K562 (cell line): ENCODE measurements around the gene SLC37A3. TPM values are rescaled to one million over a fixed set of nuclear protein-coding genes. Genes with fewer than 3 reads are reported as not detected.
A peak's percentile ranks its signal among the peaks of the same experiment; 100 is the strongest.

Experiments used
- ATAC-seq: fragments of 200-7000 bp; cut with Tn5 transposase; 3 replicates; pipeline ENCODE4 v1.9.1; 2020; ENCODE audit warnings: moderate library complexity
- BruUV-seq: library from RNA; stranded (reverse); fragments of 400-500 nt; replicated peaks from 2 replicates; lab custom pipeline; 2021; lab: Mats Ljungman, UMichigan
- CTCF ChIA-PET: fragments of 300-600 bp; formaldehyde crosslinking; extraction: SDS; loops from one replicate; lab custom pipeline; 2021; ENCODE audit warnings: low intra/inter-chr PET ratio; lab: Yijun Ruan, JAX
- POLR2A ChIA-PET: fragments of 300-600, 350-650 bp; sonication (Branson Sonifier 250); formaldehyde crosslinking; extraction: SDS; loops from one replicate; lab custom pipeline; 2021; ENCODE audit warnings: antibody characterized with exemption, inconsistent platforms; lab: Yijun Ruan, JAX
- DNase-seq, 4 experiments: peaks; one replicate each; pipeline versions ENCODE4 v3.0.0 to v3.0.0-alpha.2; 2011 to 2018; ENCODE audit warnings: low spot score in 3 of 4, mixed read lengths in 3 of 4; ENCODE audit errors: extremely low read depth in 1 of 4
- FAIRE-seq: peaks from 2 replicates; lab custom pipeline; 2011; peaks lifted over from hg19 to GRCh38; lab: Jason Lieb, UNC
- H2AFZ ChIP-seq: 2 replicates; pipeline ENCODE4 v1.6.0; 2011; ENCODE audit warnings: low read depth, low read length, control low read depth, inconsistent platforms
- H3K27ac ChIP-seq: fragments of 200-600 bp; 3 replicates; pipeline ENCODE4 v1.8.0; 2011; ENCODE audit warnings: low read depth, mild to moderate bottlenecking, control low read depth, inconsistent platforms, low read length, moderate library complexity, mixed read lengths; ENCODE audit errors: extremely low read depth
- H3K27me3 ChIP-seq, 2 experiments: fragments of 300-600 bp in 1 of 2; 2 replicates in 1 of 2; 3 replicates in 1 of 2; pipeline versions ENCODE4 v1.6.0 to v1.8.0; 2011; ENCODE audit warnings: inconsistent platforms in 2 of 2, low read length in 2 of 2, mild to moderate bottlenecking in 1 of 2, mixed read lengths in 1 of 2, moderate library complexity in 1 of 2; ENCODE audit not compliant: control insufficient read depth in 2 of 2, insufficient read depth in 2 of 2
- H3K36me3 ChIP-seq: fragments of 300-600 bp; 3 replicates; pipeline ENCODE4 v1.8.0; 2011; ENCODE audit warnings: mild to moderate bottlenecking, low read length, inconsistent platforms; ENCODE audit not compliant: control insufficient read depth, insufficient read depth
- H3K4me1 ChIP-seq, 2 experiments: fragments of 200-600 bp in 1 of 2; replicated peaks in 1 of 2; 2 replicates in 1 of 2; 3 replicates in 1 of 2; pipeline versions ENCODE4 v1.5.1 to v1.8.0; 2011; ENCODE audit warnings: inconsistent platforms in 2 of 2, low read length in 2 of 2, mild to moderate bottlenecking in 1 of 2, mixed read lengths in 1 of 2, moderate library complexity in 1 of 2; ENCODE audit not compliant: control insufficient read depth in 2 of 2, insufficient read depth in 2 of 2
- H3K4me2 ChIP-seq: 2 replicates; pipeline ENCODE4 v1.6.1; 2011; ENCODE audit warnings: low read length, control low read depth, inconsistent platforms, mixed read lengths; ENCODE audit not compliant: insufficient read depth
- H3K4me3 ChIP-seq: fragments of 200-600 bp; sonication (generic), shearing (Covaris generic); 2 replicates; pipeline ENCODE4 v1.5.1; 2016; ENCODE audit warnings: control low read depth, inconsistent platforms
- H3K79me2 ChIP-seq: fragments of 200-600 bp; 3 replicates; pipeline ENCODE4 v1.8.0; 2011; ENCODE audit warnings: low read length, inconsistent platforms; ENCODE audit not compliant: control insufficient read depth, insufficient read depth
- H3K9ac ChIP-seq, 2 experiments: 2 replicates each; pipeline versions ENCODE4 v1.6.0 to v1.6.1; 2011; ENCODE audit warnings: low read depth in 2 of 2, low read length in 2 of 2, control low read depth in 1 of 2, inconsistent platforms in 1 of 2, mild to moderate bottlenecking in 1 of 2, mixed read lengths in 1 of 2; ENCODE audit not compliant: insufficient read depth in 1 of 2
- H3K9me1 ChIP-seq: one replicate; pipeline ENCODE4 v1.6.0; 2011; ENCODE audit warnings: inconsistent platforms, mild to moderate bottlenecking, low read length, moderate library complexity; ENCODE audit not compliant: control insufficient read depth, insufficient read depth
- H3K9me3 ChIP-seq: replicated peaks from 2 replicates; pipeline ENCODE4 v1.5.1; 2011; ENCODE audit warnings: low read depth, low read length, inconsistent platforms; ENCODE audit not compliant: control insufficient read depth, insufficient read depth
- H4K20me1 ChIP-seq: replicated peaks from 2 replicates; pipeline ENCODE4 v1.6.1; 2011; ENCODE audit warnings: low read length, inconsistent platforms, mixed read lengths; ENCODE audit not compliant: control insufficient read depth, insufficient read depth
- PURB ChIP-seq: sonication (generic); formaldehyde crosslinking; IDR thresholded peaks from 2 replicates; pipeline ENCODE4 v1.9.0; 2021; ENCODE audit warnings: low read depth, mild to moderate bottlenecking, missing genetic modification reagents
- SREBF1 ChIP-seq: fragments of 150-350 bp; IDR thresholded peaks from 2 replicates; pipeline ENCODE4 v1.6.1; 2014; ENCODE audit warnings: antibody characterized with exemption, low read depth, low read length, borderline replicate concordance
- ZFP36 ChIP-seq: fragments of 150-350 bp; IDR thresholded peaks from 2 replicates; pipeline ENCODE4 v1.6.1; 2018; ENCODE audit warnings: low read length, low read depth; ENCODE audit not compliant: partially characterized antibody
- ZNF384 ChIP-seq: IDR thresholded peaks from 2 replicates; pipeline ENCODE4 v1.6.1; 2012; ENCODE audit warnings: low read depth, low read length, improper control_type of control experiment
- WGBS: fragments of 100-300 bp; shearing (Covaris generic); methylation state at CpG from one replicate; pipeline ENCODE4 v1.1.6; 2016; ENCODE audit warnings: low coverage, mixed read lengths; ENCODE audit not compliant: insufficient coverage; ENCODE audit errors: missing lambda C conversion rate; 5-methylcytosine and 5-hydroxymethylcytosine counted together
- in situ Hi-C: fragments of 300-500 bp; cut with MboI; formaldehyde crosslinking; loops from 4 replicates; pipeline ENCODE4 v1.15.0; 2018; ENCODE audit warnings: inconsistent platforms, mixed read lengths
- intact Hi-C: fragments of 100-400 bp; cut with micrococcal nuclease; formaldehyde crosslinking; loops from 2 replicates; pipeline ENCODE4 v1.14.2; 2022
- polyA plus RNA-seq, 8 experiments: library from polyadenylated mRNA; depleted of rRNA in 4 of 8; stranded (reverse) in 5 of 8; unstranded in 3 of 8; fragments of >200 nt; fragmentation: Nextera tagmentation in 2 of 8; fragmentation: Illumina TruSeq in 1 of 8; extraction: Ambion mirVana in 2 of 8; extraction: Trizol in 1 of 8; gene quantifications; 2 replicates each; pipeline versions ENCODE4 v1.2.1 to v1.2.3, GENCODE V29; 2011 to 2014; ENCODE audit warnings: inconsistent platforms in 1 of 8, missing spikeins in 1 of 8
- total RNA-seq, 7 experiments: library from RNA; depleted of rRNA in 6 of 7; stranded (reverse); fragments of >200 nt in 6 of 7; fragmentation: Illumina TruSeq in 2 of 7; extraction: Trizol in 2 of 7; gene quantifications; 2 replicates each; pipeline versions ENCODE4 v1.2.1 to v1.2.3, GENCODE V29; 2011 to 2021; ENCODE audit warnings: low replicate concordance in 1 of 7
- TF ChIP-seq, protein P1 (sequence below): fragments of 450-650 bp; IDR thresholded peaks from 2 replicates; pipeline ENCODE4 v1.6.1; 2017; ENCODE audit warnings: antibody characterized with exemption
- TF ChIP-seq, protein P2 (sequence below): fragments of 200-400 bp; formaldehyde crosslinking; IDR thresholded peaks from 2 replicates; pipeline ENCODE4 v1.6.1; 2017; ENCODE audit warnings: mild to moderate bottlenecking, low read depth, low read length, moderate library complexity
- TF ChIP-seq, protein P3 (sequence below): IDR thresholded peaks from 2 replicates; pipeline ENCODE4 v1.6.1; 2012; ENCODE audit warnings: low read depth, low read length, improper control_type of control experiment, borderline replicate concordance

The SLC37A3 gene
- total and polyA plus RNA-seq, 9 of the 15 experiments (the other 6 are each of a cell fraction or from before 2014, with no cell fraction given), result 11.7 to 59.1 (median 26.8) TPM

DNA sequence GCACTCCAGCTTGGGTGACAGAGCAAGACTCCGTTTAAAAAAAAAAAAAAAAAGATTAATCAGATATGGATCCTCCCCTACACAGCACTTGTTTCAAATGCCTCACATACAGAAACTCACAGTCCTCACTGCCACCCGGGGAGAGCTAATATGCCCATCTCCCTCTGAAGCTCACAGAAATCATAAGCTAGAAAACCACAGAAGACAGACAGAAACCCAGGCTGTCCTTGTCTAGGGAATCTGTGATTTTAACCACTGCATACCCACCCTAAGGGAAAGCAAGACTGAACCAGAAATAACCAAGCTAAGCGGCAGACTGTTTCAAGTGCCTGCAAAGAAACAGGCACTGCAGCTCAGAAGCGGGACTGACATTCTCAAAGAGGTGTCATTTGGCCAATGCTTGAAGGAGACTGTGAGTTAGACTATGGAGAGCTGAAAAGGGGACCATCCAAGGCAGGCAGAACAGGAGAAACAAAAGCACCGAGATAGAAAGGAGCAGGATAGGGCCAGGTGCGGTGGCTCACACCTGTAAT is 37.6 kb downstream of the SLC37A3 start:
- FAIRE-seq, result no peak
- Histone ChIP-seq H3K9ac (peak overlapping the region in 1 of 2 experiments; percentile 18; a peak in 1 of 4 replicates), H4K20me1 (no peaks in the 10 kb centered on the region), H3K27ac (no peak overlapping the region), H3K9me3 (no peaks in the 10 kb centered on the region)
- intact Hi-C loops, result no loop called here
- in situ Hi-C loops, result no loop called here
- CTCF ChIA-PET, result no interaction called here
- no peak for DNase-seq
- POLR2A ChIA-PET, result interaction anchor here (0.7 to 1.6 kb wide), 4 partner anchors 10 to 622 kb away, joined by 3 to 5 read pairs (median 3); no protein-coding TSS in a partner anchor
- no TSS peak for BruUV-seq
- TF ChIP-seq ZNF384, result peak; percentile 50; the same call in 1 of the 2 replicates
- TF ChIP-seq, protein P1, sequence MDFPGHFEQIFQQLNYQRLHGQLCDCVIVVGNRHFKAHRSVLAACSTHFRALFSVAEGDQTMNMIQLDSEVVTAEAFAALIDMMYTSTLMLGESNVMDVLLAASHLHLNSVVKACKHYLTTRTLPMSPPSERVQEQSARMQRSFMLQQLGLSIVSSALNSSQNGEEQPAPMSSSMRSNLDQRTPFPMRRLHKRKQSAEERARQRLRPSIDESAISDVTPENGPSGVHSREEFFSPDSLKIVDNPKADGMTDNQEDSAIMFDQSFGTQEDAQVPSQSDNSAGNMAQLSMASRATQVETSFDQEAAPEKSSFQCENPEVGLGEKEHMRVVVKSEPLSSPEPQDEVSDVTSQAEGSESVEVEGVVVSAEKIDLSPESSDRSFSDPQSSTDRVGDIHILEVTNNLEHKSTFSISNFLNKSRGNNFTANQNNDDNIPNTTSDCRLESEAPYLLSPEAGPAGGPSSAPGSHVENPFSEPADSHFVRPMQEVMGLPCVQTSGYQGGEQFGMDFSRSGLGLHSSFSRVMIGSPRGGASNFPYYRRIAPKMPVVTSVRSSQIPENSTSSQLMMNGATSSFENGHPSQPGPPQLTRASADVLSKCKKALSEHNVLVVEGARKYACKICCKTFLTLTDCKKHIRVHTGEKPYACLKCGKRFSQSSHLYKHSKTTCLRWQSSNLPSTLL, result no peak
- TF ChIP-seq, protein P2, sequence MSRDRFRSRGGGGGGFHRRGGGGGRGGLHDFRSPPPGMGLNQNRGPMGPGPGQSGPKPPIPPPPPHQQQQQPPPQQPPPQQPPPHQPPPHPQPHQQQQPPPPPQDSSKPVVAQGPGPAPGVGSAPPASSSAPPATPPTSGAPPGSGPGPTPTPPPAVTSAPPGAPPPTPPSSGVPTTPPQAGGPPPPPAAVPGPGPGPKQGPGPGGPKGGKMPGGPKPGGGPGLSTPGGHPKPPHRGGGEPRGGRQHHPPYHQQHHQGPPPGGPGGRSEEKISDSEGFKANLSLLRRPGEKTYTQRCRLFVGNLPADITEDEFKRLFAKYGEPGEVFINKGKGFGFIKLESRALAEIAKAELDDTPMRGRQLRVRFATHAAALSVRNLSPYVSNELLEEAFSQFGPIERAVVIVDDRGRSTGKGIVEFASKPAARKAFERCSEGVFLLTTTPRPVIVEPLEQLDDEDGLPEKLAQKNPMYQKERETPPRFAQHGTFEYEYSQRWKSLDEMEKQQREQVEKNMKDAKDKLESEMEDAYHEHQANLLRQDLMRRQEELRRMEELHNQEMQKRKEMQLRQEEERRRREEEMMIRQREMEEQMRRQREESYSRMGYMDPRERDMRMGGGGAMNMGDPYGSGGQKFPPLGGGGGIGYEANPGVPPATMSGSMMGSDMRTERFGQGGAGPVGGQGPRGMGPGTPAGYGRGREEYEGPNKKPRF, result no peak
- no peak for TF ChIP-seq PURB (CRISPR knock-in tag)
- TF ChIP-seq, protein P3, sequence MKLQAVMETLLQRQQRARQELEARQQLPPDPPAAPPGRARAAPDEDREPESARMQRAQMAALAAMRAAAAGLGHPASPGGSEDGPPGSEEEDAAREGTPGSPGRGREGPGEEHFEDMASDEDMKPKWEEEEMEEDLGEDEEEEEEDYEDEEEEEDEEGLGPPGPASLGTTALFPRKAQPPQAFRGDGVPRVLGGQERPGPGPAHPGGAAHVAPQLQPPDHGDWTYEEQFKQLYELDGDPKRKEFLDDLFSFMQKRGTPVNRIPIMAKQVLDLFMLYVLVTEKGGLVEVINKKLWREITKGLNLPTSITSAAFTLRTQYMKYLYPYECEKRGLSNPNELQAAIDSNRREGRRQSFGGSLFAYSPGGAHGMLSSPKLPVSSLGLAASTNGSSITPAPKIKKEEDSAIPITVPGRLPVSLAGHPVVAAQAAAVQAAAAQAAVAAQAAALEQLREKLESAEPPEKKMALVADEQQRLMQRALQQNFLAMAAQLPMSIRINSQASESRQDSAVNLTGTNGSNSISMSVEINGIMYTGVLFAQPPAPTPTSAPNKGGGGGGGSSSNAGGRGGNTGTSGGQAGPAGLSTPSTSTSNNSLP, result no peak
- no peak for TF ChIP-seq SREBF1
- TF ChIP-seq ZFP36, result peak; percentile 68
- TF ChIP-seq, all 486 proteins: peak for 2
- ATAC-seq, result peak; percentile 39
- no peaks in the 10 kb centered on the region for H3K9me1 ChIP-seq
- no peaks in the 10 kb centered on the region for H3K79me2 ChIP-seq
- H3K36me3 ChIP-seq, result peaks cover 40% of the 10 kb centered on the region
- H2AFZ ChIP-seq, result no peak overlapping the region
- H3K27me3 ChIP-seq, result no peaks in the 10 kb centered on the region
- peaks cover 3 to 7% of the 10 kb centered on the region in 2 experiments; a peak in 4 of 5 replicates for H3K4me1 ChIP-seq
- no peak overlapping the region for H3K4me3 ChIP-seq
- 67% methylated on average over 5 of the region's 6 CpGs for WGBS
- H3K4me2 ChIP-seq, result no peak overlapping the region
